ENCODE data around the gene COL4A2. TPM values are rescaled to one million over a fixed set of nuclear protein-coding genes. Genes with fewer than 3 reads are reported as not detected.
A peak's percentile ranks its signal among the peaks of the same experiment; 100 is the strongest.

Gene COL4A2
- total RNA-seq, 4 donors from 2014 or later = 75.1 to 322 (median 115) TPM

DNA sequence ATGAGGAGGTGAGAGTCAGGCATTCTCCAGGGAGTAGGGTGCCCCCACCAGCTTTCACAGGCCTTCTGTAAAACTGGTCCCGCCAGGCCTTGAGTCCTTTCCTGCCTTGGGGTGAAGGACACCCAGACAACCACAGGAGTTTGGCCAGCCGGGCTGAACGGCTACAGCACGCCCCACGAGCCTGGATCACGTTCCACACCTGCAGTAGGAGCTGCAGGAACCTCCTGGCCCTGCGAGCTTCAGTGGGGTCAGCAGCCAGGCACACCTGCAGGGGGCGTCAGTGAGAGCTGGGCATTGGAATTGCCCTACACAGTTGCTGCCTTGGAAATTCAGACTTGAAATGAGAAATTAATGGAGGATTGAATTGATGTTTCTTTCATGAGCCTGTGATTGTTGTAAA is 45.7 kb downstream of the COL4A2 start:
- H3K4me3 ChIP-seq = no peak overlapping the region
- in situ Hi-C loops (cut with MboI; ENCODE audit: low pct_ligation_motif_present in 1 of 4, low pct_unique_long_range_greater_than_20kb in 1 of 4, low sequenced_read_pairs in 3 of 4) (no loop called here), intact Hi-C loops (cut with DNase I; ENCODE audit: low total_unique reads) (loop anchor here (5.0 kb wide), 2 partner anchors 45 to 670 kb away; no protein-coding TSS in a partner anchor)
- H3K27ac ChIP-seq = peak overlapping the region; percentile 69 to 87 (median 84)
- TF ChIP-seq, protein P1, sequence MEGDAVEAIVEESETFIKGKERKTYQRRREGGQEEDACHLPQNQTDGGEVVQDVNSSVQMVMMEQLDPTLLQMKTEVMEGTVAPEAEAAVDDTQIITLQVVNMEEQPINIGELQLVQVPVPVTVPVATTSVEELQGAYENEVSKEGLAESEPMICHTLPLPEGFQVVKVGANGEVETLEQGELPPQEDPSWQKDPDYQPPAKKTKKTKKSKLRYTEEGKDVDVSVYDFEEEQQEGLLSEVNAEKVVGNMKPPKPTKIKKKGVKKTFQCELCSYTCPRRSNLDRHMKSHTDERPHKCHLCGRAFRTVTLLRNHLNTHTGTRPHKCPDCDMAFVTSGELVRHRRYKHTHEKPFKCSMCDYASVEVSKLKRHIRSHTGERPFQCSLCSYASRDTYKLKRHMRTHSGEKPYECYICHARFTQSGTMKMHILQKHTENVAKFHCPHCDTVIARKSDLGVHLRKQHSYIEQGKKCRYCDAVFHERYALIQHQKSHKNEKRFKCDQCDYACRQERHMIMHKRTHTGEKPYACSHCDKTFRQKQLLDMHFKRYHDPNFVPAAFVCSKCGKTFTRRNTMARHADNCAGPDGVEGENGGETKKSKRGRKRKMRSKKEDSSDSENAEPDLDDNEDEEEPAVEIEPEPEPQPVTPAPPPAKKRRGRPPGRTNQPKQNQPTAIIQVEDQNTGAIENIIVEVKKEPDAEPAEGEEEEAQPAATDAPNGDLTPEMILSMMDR (IDR thresholded peaks at IDR 0.05) = peak in 4 of 5 experiments; percentile 13 to 25 (median 21)
- no peak for TF ChIP-seq POLR2AphosphoS5 (IDR thresholded peaks at IDR 0.05)
- no peak for DNase-seq
- no peaks in the 10 kb centered on the region for H3K27me3 ChIP-seq
- H3K9me3 ChIP-seq = no peaks in the 10 kb centered on the region
- H3K4me1 ChIP-seq = peaks cover 24 to 40% (median 29%) of the 10 kb centered on the region in 4 donors
- H3K36me3 ChIP-seq = no peaks in the 10 kb centered on the region
- WGBS, 2 donors (ENCODE audit: low coverage in 1 of 2) = 43% methylated on average over 7 of the region's 8 CpGs; no CpG with 5 or more reads in 1 of the 2 donors

DNA sequence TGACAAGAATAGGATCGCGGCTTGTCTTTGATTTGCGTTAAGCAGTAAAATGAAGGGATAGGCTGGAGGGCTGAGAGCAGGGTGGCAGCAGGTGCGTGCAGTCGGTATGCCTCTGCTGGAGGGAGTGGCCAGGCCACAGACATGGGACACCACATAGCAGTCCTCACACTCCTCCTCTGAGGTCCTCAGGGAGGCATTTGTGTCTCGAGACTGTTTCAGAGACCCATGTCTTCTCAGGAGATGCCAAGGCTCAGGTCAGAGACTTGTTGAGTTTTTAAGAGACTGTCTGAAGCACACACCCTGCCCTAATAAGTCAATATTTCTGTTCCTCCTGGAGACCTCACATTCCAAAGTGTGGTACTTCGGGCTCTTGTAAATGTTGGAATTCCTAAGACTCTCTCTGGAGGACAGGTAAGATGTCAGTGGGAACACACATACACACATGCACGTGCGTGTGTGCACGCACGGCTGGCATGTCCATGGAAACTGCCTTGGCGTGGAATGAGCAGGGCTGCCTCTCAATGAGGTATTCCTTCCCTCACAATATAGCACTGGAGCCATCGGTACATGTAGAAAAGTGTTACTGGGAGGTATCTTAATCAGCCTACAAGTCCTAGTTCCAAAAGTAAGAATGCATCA is 46.4 kb downstream of the COL4A2 start:
- no peak for TF ChIP-seq EP300 (IDR thresholded peaks at IDR 0.05; ENCODE audit: low read depth)
- TF ChIP-seq POLR2AphosphoS5 (IDR thresholded peaks at IDR 0.05) = no peak
- TF ChIP-seq POLR2A (IDR thresholded peaks at IDR 0.05) = no peak
- TF ChIP-seq, protein P1 (IDR thresholded peaks at IDR 0.05) = no peak
- H3K9me3 ChIP-seq = no peaks in the 10 kb centered on the region
- intact Hi-C loops (cut with DNase I; ENCODE audit: low total_unique reads) (loop anchor here (5.0 kb wide), 2 partner anchors 44 to 671 kb away; no protein-coding TSS in a partner anchor), in situ Hi-C loops (cut with MboI; ENCODE audit: low pct_ligation_motif_present in 1 of 4, low pct_unique_long_range_greater_than_20kb in 1 of 4, low sequenced_read_pairs in 3 of 4) (no loop called here)
- no peaks in the 10 kb centered on the region for H3K27me3 ChIP-seq
- 31 to 51% methylated on average over 4 to 13 of the region's 13 CpGs for WGBS, 2 donors (ENCODE audit: low coverage in 1 of 2)
- H3K4me3 ChIP-seq = no peak overlapping the region
- H3K27ac ChIP-seq = peak overlapping the region; percentile 69 to 87 (median 84)
- DNase-seq = peak; percentile 39
- H3K36me3 ChIP-seq = no peaks in the 10 kb centered on the region
- peaks cover 22 to 33% (median 25%) of the 10 kb centered on the region in 4 donors for H3K4me1 ChIP-seq

DNA sequence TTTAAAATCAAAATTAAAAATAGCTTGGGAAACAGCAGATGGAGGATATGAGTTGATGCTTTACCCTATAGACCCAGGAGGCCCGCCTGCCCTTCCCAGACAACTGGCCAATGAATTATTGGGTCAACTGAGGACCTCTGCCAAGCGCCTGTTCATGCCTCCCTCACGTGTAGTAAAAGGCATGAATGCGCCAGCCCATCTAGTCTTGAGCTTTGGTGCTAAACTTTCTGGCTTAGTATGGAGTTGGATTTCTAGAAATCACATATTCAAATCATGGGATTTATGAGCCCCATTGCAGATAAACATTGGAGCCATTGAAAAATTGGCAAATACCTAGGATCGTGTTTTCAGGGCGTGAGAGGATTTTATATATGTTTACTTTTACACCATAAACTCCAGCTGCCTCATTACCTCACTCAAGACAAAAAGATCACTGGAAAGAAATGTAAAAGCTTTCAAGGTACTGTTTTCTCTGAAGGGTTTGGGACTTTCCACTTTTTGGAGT is 47.1 kb downstream of the COL4A2 start:
- Histone ChIP-seq H3K9me3 (no peaks in the 10 kb centered on the region), H3K27ac (peak overlapping the region; percentile 69 to 87 (median 84)), H3K27me3 (no peaks in the 10 kb centered on the region), H3K36me3 (no peaks in the 10 kb centered on the region), H3K4me3 (no peak overlapping the region), H3K4me1 (peaks cover 22 to 32% (median 25%) of the 10 kb centered on the region in 4 donors)
- WGBS, 2 donors (ENCODE audit: low coverage in 1 of 2) = 37 to 45% methylated on average over 3 to 6 of the region's 6 CpGs
- no peak for DNase-seq
- in situ Hi-C loops (cut with MboI; ENCODE audit: low pct_ligation_motif_present in 1 of 4, low pct_unique_long_range_greater_than_20kb in 1 of 4, low sequenced_read_pairs in 3 of 4) = no loop called here
- TF ChIP-seq EP300 (IDR thresholded peaks at IDR 0.05; ENCODE audit: low read depth) = no peak
- TF ChIP-seq POLR2A (IDR thresholded peaks at IDR 0.05) = no peak
- TF ChIP-seq POLR2AphosphoS5 (IDR thresholded peaks at IDR 0.05) = peak in 2 of 3 donors; percentile 22 to 48
- TF ChIP-seq, protein P1 (IDR thresholded peaks at IDR 0.05) = no peak
- intact Hi-C loops (cut with DNase I; ENCODE audit: low total_unique reads) = loop anchor here (5.0 kb wide), 2 partner anchors 43 to 672 kb away; no protein-coding TSS in a partner anchor

DNA sequence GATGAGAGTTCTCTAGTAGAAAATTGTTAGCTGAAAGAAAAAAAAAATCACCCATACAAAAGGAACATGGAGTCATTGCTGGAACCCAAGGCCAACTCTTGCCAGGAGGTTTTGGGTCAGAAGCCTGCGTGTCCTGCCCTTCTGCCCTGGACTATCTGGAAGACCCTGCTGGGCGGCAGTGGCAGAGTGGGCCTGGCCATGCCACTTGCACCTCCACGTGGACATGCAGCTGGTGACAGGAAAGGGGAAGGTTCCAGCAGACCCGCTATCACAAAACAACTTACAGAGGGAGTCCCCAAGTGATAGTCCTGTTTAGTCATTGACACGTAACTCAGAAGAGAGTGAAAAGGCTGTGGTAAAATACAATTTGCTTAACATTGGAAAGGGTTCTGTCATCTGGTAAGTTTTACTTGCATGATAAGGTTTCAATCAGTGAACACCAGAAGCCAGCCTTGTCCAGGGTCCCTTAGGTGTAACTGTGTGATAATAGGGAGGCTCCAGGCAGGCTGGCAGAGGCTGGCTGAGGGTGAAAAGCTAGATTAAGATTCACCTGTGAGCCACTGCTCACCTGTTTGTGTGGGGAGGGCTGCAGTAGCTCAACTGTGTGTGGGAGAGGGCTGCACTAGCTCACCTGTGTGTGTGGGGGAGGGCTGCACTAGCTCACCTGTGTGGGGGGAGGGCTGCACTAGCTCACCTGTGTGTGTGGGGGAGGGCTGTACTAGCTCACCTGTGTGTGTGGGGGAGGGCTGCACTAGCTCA is 47.8 kb downstream of the COL4A2 start:
- TF ChIP-seq, protein P1 (IDR thresholded peaks at IDR 0.05) = no peak
- TF ChIP-seq POLR2AphosphoS5 (IDR thresholded peaks at IDR 0.05) (no peak), EP300 (IDR thresholded peaks at IDR 0.05; ENCODE audit: low read depth) (no peak), POLR2A (IDR thresholded peaks at IDR 0.05) (no peak)
- Histone ChIP-seq H3K9me3 (no peaks in the 10 kb centered on the region), H3K4me1 (peaks cover 22 to 37% (median 25%) of the 10 kb centered on the region in 4 donors), H3K36me3 (no peaks in the 10 kb centered on the region), H3K27ac (peak overlapping the region; percentile 69 to 87 (median 84)), H3K4me3 (no peak overlapping the region), H3K27me3 (no peaks in the 10 kb centered on the region)
- intact Hi-C loops (cut with DNase I; ENCODE audit: low total_unique reads) = loop anchor here (5.0 kb wide), 2 partner anchors 42 to 673 kb away; no protein-coding TSS in a partner anchor
- in situ Hi-C loops (cut with MboI; ENCODE audit: low pct_ligation_motif_present in 1 of 4, low pct_unique_long_range_greater_than_20kb in 1 of 4, low sequenced_read_pairs in 3 of 4) = no loop called here
- no peak for DNase-seq
- WGBS, 2 donors (ENCODE audit: low coverage in 1 of 2) = 22 to 53% methylated on average over 3 to 5 of the region's 5 CpGs

All from transverse colon (tissue), 4 donors.